Endothelial cell of umbilical vein (primary cell): ENCODE data around the gene INO80B.

ENCODE experiments used
- MAX ChIP-seq: IDR thresholded peaks from 2 replicates; pipeline ENCODE4 v1.6.1; 2011; ENCODE audit not compliant: insufficient read depth, insufficient read length
- POLR2A ChIP-seq: IDR thresholded peaks from 2 replicates; pipeline ENCODE4 v1.6.1; 2012; ENCODE audit warnings: low read depth, mild to moderate bottlenecking, control low read depth, low read length
- TF ChIP-seq, protein P1 (sequence below), 2 donors: IDR thresholded peaks; 1 replicate in 1 of 2; 2 replicates in 1 of 2; pipeline ENCODE4 v1.5.1; 2011; ENCODE audit warnings: low read length in 2 of 2, mild to moderate bottlenecking in 2 of 2, moderate library complexity in 2 of 2, control low read depth in 1 of 2, inconsistent platforms in 1 of 2, low read depth in 1 of 2; ENCODE audit not compliant: insufficient read depth in 1 of 2; ENCODE audit errors: extremely low read depth in 1 of 2

GRCh38 chr2:74481431-74481830 is 26.5 kb downstream of the INO80B start:
- TF ChIP-seq POLR2A: no peak
- no peak for TF ChIP-seq MAX
- TF ChIP-seq, protein P1, sequence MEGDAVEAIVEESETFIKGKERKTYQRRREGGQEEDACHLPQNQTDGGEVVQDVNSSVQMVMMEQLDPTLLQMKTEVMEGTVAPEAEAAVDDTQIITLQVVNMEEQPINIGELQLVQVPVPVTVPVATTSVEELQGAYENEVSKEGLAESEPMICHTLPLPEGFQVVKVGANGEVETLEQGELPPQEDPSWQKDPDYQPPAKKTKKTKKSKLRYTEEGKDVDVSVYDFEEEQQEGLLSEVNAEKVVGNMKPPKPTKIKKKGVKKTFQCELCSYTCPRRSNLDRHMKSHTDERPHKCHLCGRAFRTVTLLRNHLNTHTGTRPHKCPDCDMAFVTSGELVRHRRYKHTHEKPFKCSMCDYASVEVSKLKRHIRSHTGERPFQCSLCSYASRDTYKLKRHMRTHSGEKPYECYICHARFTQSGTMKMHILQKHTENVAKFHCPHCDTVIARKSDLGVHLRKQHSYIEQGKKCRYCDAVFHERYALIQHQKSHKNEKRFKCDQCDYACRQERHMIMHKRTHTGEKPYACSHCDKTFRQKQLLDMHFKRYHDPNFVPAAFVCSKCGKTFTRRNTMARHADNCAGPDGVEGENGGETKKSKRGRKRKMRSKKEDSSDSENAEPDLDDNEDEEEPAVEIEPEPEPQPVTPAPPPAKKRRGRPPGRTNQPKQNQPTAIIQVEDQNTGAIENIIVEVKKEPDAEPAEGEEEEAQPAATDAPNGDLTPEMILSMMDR (IDR thresholded peaks at IDR 0.05; ENCODE audit: extremely low read depth in 1 of 2, insufficient read depth in 1 of 2, low read depth in 1 of 2, low read length in 2 of 2): no peak
